K562 treated with DMSO at 1 percent for 4 hours (cell line): ENCODE data around the gene ZC2HC1B. TPM values are rescaled to one million over a fixed set of nuclear protein-coding genes. Genes with fewer than 3 reads are reported as not detected.

ENCODE experiments used
- total RNA-seq: library from RNA; unstranded; fragments of 300-600 nt; gene quantifications from 2 replicates; pipeline ENCODE4 v1.2.3, GENCODE V29; 2022; ENCODE audit not compliant: insufficient read depth

The ZC2HC1B gene
- total RNA-seq = not detected in 2 replicates

GRCh38 chr6:143864234-143864633 is at the start of gene ZC2HC1B:
TSS of gene ZC2HC1B (plus strand) at chr6:143864474. CDS start at chr6:143864540, 66 bp downstream.

GRCh38 chr6:143842902-143843676 is 21.2 kb upstream of the ZC2HC1B start, which contains the start of gene LTV1:
TSS of gene LTV1 (plus strand) at chr6:143843338. CDS start at chr6:143843478, 140 bp downstream.

Other genes with a start within 250 kb of the ZC2HC1B start
- gene PHACTR2, start 186.5 kb upstream of the ZC2HC1B start, total RNA-seq = 8.3 and 11.8 TPM in 2 replicates
- gene LTV1, start 21.1 kb upstream of the ZC2HC1B start, total RNA-seq = 15.4 and 22.0 TPM in 2 replicates
- 16.9 and 34.0 TPM in 2 replicates for gene PLAGL1, start 143.8 kb downstream of the ZC2HC1B start, total RNA-seq
- 514 and 557 TPM in 2 replicates for gene SF3B5, start 231.1 kb downstream of the ZC2HC1B start, total RNA-seq